NCI-H146 treated with DMSO at 0.1 percent for 48 hours (cell line): Measurements from ENCODE around the gene MSMB.

Experiments used
- DNase-seq: peaks from one replicate; lab custom pipeline; 2025; ENCODE audit not compliant: unreplicated experiment; lab: John Stamatoyannopoulos, UW

MSMB gene

GRCh38 chr10:46035923-46036849, 9.9 kb downstream of the MSMB start:
- no peak for DNase-seq

GRCh38 chr10:46033602-46034011, 12.5 kb downstream of the MSMB start:
- DNase-seq = no peak

GRCh38 chr10:46031648-46032532, 14.2 kb downstream of the MSMB start:
- DNase-seq = no peak

- peak; percentile 93 for DNase-seq
Measured at GRCh38 chr10:46030091-46030937, 15.8 kb downstream of the MSMB start, which contains the start of gene NCOA4. Gene NCOA4 (minus strand): TSS chr10:46030623. CDS start chr10:46016680, 13,943 bp downstream.

GRCh38 chr10:46029461-46030030, 16.5 kb downstream of the MSMB start:
- no peak for DNase-seq

- peak; percentile 27 for DNase-seq
Measured at GRCh38 chr10:46028584-46029460, 17.2 kb downstream of the MSMB start.

GRCh38 chr10:46026106-46026505, 20.0 kb downstream of the MSMB start:
- no peak for DNase-seq

- DNase-seq = no peak
Measured at GRCh38 chr10:46025406-46025805, 20.7 kb downstream of the MSMB start.

- no peak for DNase-seq
Measured at GRCh38 chr10:46024948-46025347, 21.1 kb downstream of the MSMB start.

- peak; percentile 40 for DNase-seq
Measured at GRCh38 chr10:46022978-46023702, 22.9 kb downstream of the MSMB start.

GRCh38 chr10:46020344-46020657, 25.8 kb downstream of the MSMB start:
- no peak for DNase-seq

- DNase-seq = no peak
Measured at GRCh38 chr10:46019569-46020343, 26.3 kb downstream of the MSMB start.

GRCh38 chr10:46019177-46019528, 26.9 kb downstream of the MSMB start:
- DNase-seq = no peak

- DNase-seq = no peak
Measured at GRCh38 chr10:46018453-46019176, 27.5 kb downstream of the MSMB start.

GRCh38 chr10:46017733-46018132, 28.3 kb downstream of the MSMB start:
- DNase-seq = no peak

GRCh38 chr10:46016811-46017210, 29.3 kb downstream of the MSMB start:
- DNase-seq = no peak

GRCh38 chr10:46016190-46016589, 29.9 kb downstream of the MSMB start:
- DNase-seq = no peak
